CD14-positive monocyte (primary cell): ENCODE data around the gene DDI2. TPM values are rescaled to one million over a fixed set of nuclear protein-coding genes. Genes with fewer than 3 reads are reported as not detected.

Source experiments
- DNase-seq, 3 donors: peaks; one replicate each; pipeline ENCODE4 v3.0.0-alpha.2; 2011 to 2022
- H2AFZ ChIP-seq: 2 replicates; pipeline ENCODE4 v1.6.0; 2012; ENCODE audit warnings: mild to moderate bottlenecking, low read depth, low read length, inconsistent platforms; ENCODE audit not compliant: insufficient read depth, poor library complexity, severe bottlenecking
- H3K27ac ChIP-seq, 2 donors: 1 replicate in 1 of 2; 2 replicates in 1 of 2; pipeline ENCODE4 v1.5.1; 2012 to 2013; ENCODE audit warnings: low read length in 2 of 2, control low read depth in 1 of 2, inconsistent platforms in 1 of 2, low read depth in 1 of 2, mild to moderate bottlenecking in 1 of 2
- H3K27me3 ChIP-seq, 2 donors: one replicate each; pipeline versions ENCODE4 v1.6.0 to v1.6.1; 2011 to 2013; ENCODE audit warnings: low read length in 2 of 2; ENCODE audit not compliant: control insufficient read depth in 2 of 2, insufficient read depth in 2 of 2
- H3K36me3 ChIP-seq, 2 donors: replicated peaks in 1 of 2; 1 replicate in 1 of 2; 2 replicates in 1 of 2; pipeline versions ENCODE4 v1.5.1 to v1.6.1; 2012 to 2013; ENCODE audit warnings: low read length in 2 of 2, control low read depth in 1 of 2, inconsistent platforms in 1 of 2, mild to moderate bottlenecking in 1 of 2; ENCODE audit not compliant: insufficient read depth in 2 of 2, control insufficient read depth in 1 of 2
- H3K4me1 ChIP-seq, 2 donors: 1 replicate in 1 of 2; 2 replicates in 1 of 2; pipeline versions ENCODE4 v1.5.1 to v1.6.1; 2012 to 2013; ENCODE audit warnings: low read length in 2 of 2, control low read depth in 1 of 2, inconsistent platforms in 1 of 2, mild to moderate bottlenecking in 1 of 2, moderate library complexity in 1 of 2; ENCODE audit not compliant: insufficient read depth in 2 of 2, control insufficient read depth in 1 of 2
- H3K4me2 ChIP-seq: replicated peaks from 2 replicates; pipeline ENCODE3; 2012; ENCODE audit warnings: low read length, moderate library complexity, mild to moderate bottlenecking; ENCODE audit not compliant: poor library complexity, severe bottlenecking; ENCODE audit errors: extremely low read depth
- H3K4me3 ChIP-seq, 3 experiments: fragments of 200-600 bp in 1 of 3; sonication (generic) in 1 of 3; replicated peaks in 1 of 3; 1 replicate in 2 of 3; 2 replicates in 1 of 3; pipeline ENCODE4 v1.5.1; 2011 to 2013; ENCODE audit warnings: low read length in 3 of 3, mild to moderate bottlenecking in 3 of 3, control low read depth in 2 of 3, low read depth in 2 of 3, inconsistent platforms in 1 of 3, moderate library complexity in 1 of 3
- H3K79me2 ChIP-seq: 2 replicates; pipeline ENCODE4 v1.6.0; 2012; ENCODE audit warnings: mild to moderate bottlenecking, control low read depth, inconsistent platforms, low read length, moderate library complexity; ENCODE audit not compliant: insufficient read depth
- H3K9ac ChIP-seq: 2 replicates; pipeline ENCODE4 v1.6.0; 2017; ENCODE audit warnings: low read length, mild to moderate bottlenecking; ENCODE audit not compliant: insufficient read depth, poor library complexity, severe bottlenecking
- H3K9me3 ChIP-seq, 2 donors: replicated peaks in 1 of 2; 1 replicate in 1 of 2; 2 replicates in 1 of 2; pipeline versions ENCODE4 v1.5.1 to v1.6.1; 2012 to 2013; ENCODE audit warnings: low read length in 2 of 2, control low read depth in 1 of 2; ENCODE audit not compliant: control insufficient read depth in 1 of 2, insufficient read depth in 1 of 2
- H4K20me1 ChIP-seq: 2 replicates; pipeline ENCODE4 v1.6.0; 2012; ENCODE audit warnings: mild to moderate bottlenecking, low read length, control low read depth, moderate library complexity; ENCODE audit not compliant: insufficient read depth
- H3K27ac Mint-ChIP-seq, 7 donors: one replicate each; pipeline ENCODE4 v1.8.0; 2020; ENCODE audit warnings: mild to moderate bottlenecking in 7 of 7, mixed read lengths in 7 of 7, moderate library complexity in 6 of 7, inconsistent platforms in 2 of 7
- H3K27me3 Mint-ChIP-seq, 3 donors: one replicate each; pipeline ENCODE4 v1.8.0; 2021 to 2022; ENCODE audit warnings: low read depth in 3 of 3, mild to moderate bottlenecking in 3 of 3, mixed read lengths in 3 of 3, moderate library complexity in 3 of 3, inconsistent platforms in 1 of 3
- H3K36me3 Mint-ChIP-seq, 2 donors: one replicate each; pipeline ENCODE4 v1.8.0; 2020; ENCODE audit warnings: mixed read lengths in 2 of 2, inconsistent platforms in 1 of 2, mild to moderate bottlenecking in 1 of 2
- H3K4me1 Mint-ChIP-seq: one replicate; pipeline ENCODE4 v1.8.0; 2020; ENCODE audit warnings: mild to moderate bottlenecking, mixed read lengths
- H3K4me3 Mint-ChIP-seq, 2 donors: one replicate each; pipeline ENCODE4 v1.8.0; 2020; ENCODE audit warnings: mild to moderate bottlenecking in 2 of 2, mixed read lengths in 2 of 2, moderate library complexity in 1 of 2
- H3K9me3 Mint-ChIP-seq, 7 donors: one replicate each; pipeline ENCODE4 v1.8.0; 2020 to 2022; ENCODE audit warnings: mixed read lengths in 7 of 7, mild to moderate bottlenecking in 6 of 7, moderate library complexity in 6 of 7, inconsistent platforms in 2 of 7
- CTCF ChIP-seq: fragments of 200-600 bp; IDR thresholded peaks from one replicate; pipeline ENCODE4 v1.8.0; 2022; ENCODE audit warnings: antibody characterized with exemption, mild to moderate bottlenecking
- WGBS: methylation state at CpG from one replicate; pipeline ENCODE4 v1.1.5; 2013; ENCODE audit warnings: missing lambda C conversion rate; ENCODE audit not compliant: insufficient coverage; 5-methylcytosine and 5-hydroxymethylcytosine counted together
- intact Hi-C, 2 donors: fragments of 100-400 bp; cut with micrococcal nuclease; formaldehyde crosslinking; loops; one replicate each; pipeline versions ENCODE4 v1.15.0 to v1.15.1; 2023
- polyA plus RNA-seq, 3 donors: library from polyadenylated mRNA; depleted of rRNA in 1 of 3; unstranded in 2 of 3; stranded (reverse) in 1 of 3; fragments of 300-500 nt in 2 of 3; fragments of >200 nt in 1 of 3; fragmentation: Illumina TruSeq in 2 of 3; gene quantifications; 1 replicate in 2 of 3; 2 replicates in 1 of 3; pipeline ENCODE4 v1.2.3, GENCODE V29; 2012 to 2021

Gene DDI2
- polyA plus RNA-seq, 3 donors: 2.5 to 5.4 (median 3.2) TPM

DNA sequence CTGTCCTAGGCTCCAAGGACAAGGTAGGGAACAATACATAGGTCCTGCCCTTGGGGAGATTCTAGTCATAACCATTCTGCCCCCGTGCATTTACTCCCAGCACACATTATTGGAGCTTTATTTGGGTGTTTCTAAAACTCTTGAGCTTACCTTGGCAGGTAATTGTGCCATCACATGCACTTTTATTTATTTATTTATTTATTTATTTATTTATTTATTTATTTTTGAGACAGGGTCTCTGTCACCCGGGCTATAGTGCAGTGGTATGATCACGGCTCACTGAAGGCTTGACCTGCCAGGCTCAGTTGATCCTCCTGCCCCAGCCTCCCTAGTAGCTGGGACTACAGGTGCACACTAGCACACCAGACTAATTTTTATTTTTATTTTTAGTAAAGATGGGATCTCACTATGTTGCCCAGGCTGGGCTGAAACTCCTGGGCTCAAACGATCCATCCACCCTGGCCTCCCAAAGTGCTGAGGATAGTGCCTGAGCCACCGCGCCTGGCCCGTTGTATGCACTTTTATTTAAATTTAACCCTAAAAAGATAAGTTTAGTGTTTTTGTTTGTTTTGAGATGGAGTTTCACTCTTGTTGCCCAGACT, 41.6 kb upstream of the DDI2 start:
- Histone ChIP-seq H3K27me3 (no peaks in the 10 kb centered on the region), H3K4me3 (no peak overlapping the region), H3K27ac (no peak overlapping the region), H3K79me2 (no peaks in the 10 kb centered on the region), H3K4me1 (no peaks in the 10 kb centered on the region), H3K9ac (no peak overlapping the region), H3K9me3 (no peaks in the 10 kb centered on the region), H2AFZ (no peak overlapping the region), H4K20me1 (no peaks in the 10 kb centered on the region), H3K36me3 (peaks cover 3 to 18% of the 10 kb centered on the region in 2 donors), H3K4me2 (no peak overlapping the region)
- no peak overlapping the region for H3K4me3 Mint-ChIP-seq
- TF ChIP-seq CTCF: no peak
- H3K4me1 Mint-ChIP-seq: peaks cover 8% of the 10 kb centered on the region
- H3K9me3 Mint-ChIP-seq: no peaks in the 10 kb centered on the region
- no peaks in the 10 kb centered on the region for H3K27me3 Mint-ChIP-seq
- no CpG with 5 or more reads among the region's 7 CpGs for WGBS
- intact Hi-C loops: no loop called here
- no peak overlapping the region for H3K27ac Mint-ChIP-seq
- H3K36me3 Mint-ChIP-seq: peaks cover 16% of the 10 kb centered on the region in 2 donors
- DNase-seq: no peak

- Mint-ChIP-seq H3K36me3 (peaks cover 5 to 6% of the 10 kb centered on the region in 2 donors), H3K27ac (peak overlapping the region in 2 of 7 donors; percentile 20 to 38), H3K27me3 (no peaks in the 10 kb centered on the region), H3K9me3 (no peaks in the 10 kb centered on the region), H3K4me1 (peaks cover 8% of the 10 kb centered on the region), H3K4me3 (no peak overlapping the region)
- Histone ChIP-seq H3K4me3 (no peak overlapping the region), H3K4me1 (no peaks in the 10 kb centered on the region), H4K20me1 (no peaks in the 10 kb centered on the region), H3K27me3 (no peaks in the 10 kb centered on the region), H3K4me2 (no peak overlapping the region), H3K9ac (no peak overlapping the region), H3K27ac (no peak overlapping the region), H3K79me2 (no peaks in the 10 kb centered on the region), H3K9me3 (no peaks in the 10 kb centered on the region), H2AFZ (no peak overlapping the region), H3K36me3 (peaks cover 0 to 7% of the 10 kb centered on the region in 2 donors)
- WGBS: 79% methylated on average over 4 of the region's 4 CpGs
- intact Hi-C loops: no loop called here
- no peak for TF ChIP-seq CTCF
- DNase-seq: no peak
These were observed 39.6 kb upstream of the DDI2 start for GRCh38 chr1:15577691-15578090.
